Activated CD8-positive, alpha-beta memory T cell treated with anti-CD3 and anti-CD28 coated beads, Interleukin-2, amount 50 U/mL, for 1 hour (primary cell): ENCODE results near the gene QSOX1.

Experiments
- DNase-seq: peaks from one replicate; pipeline ENCODE4 v3.0.0-alpha.2; 2020; ENCODE audit errors: extremely low read depth

QSOX1 gene

GRCh38 chr1:180250883-180251509 is 96.3 kb downstream of the QSOX1 start:
- no peak for DNase-seq

GRCh38 chr1:180251526-180252305 is 97.0 kb downstream of the QSOX1 start:
- DNase-seq, result no peak

GRCh38 chr1:180252638-180253536 is 98.2 kb downstream of the QSOX1 start:
- no peak for DNase-seq
